ACC112 (cell line): Measurements from ENCODE around the gene UBASH3B.

Experiments
- H2AFZ ChIP-seq: fragments of 200-600 bp; sonication (generic); one replicate; pipeline ENCODE4 v1.6.0; 2017; ENCODE audit warnings: antibody characterized with exemption, low read length; ENCODE audit not compliant: unreplicated experiment
- H3K27ac ChIP-seq: fragments of 200-600 bp; sonication (generic); 2 replicates; pipeline ENCODE4 v1.5.1; 2014; ENCODE audit warnings: low read depth, mild to moderate bottlenecking, antibody characterized with exemption, low read length, moderate library complexity
- H3K27me3 ChIP-seq: fragments of 200-600 bp; sonication (generic); 2 replicates; pipeline ENCODE4 v1.6.1; 2014; ENCODE audit warnings: mild to moderate bottlenecking, antibody characterized with exemption, low read length, moderate library complexity, mixed read lengths; ENCODE audit not compliant: insufficient read depth
- H3K36me3 ChIP-seq: fragments of 200-600 bp; sonication (generic); 2 replicates; pipeline ENCODE4 v1.6.1; 2016; ENCODE audit warnings: mild to moderate bottlenecking, antibody characterized with exemption, low read length, moderate library complexity, mixed read lengths; ENCODE audit not compliant: insufficient read depth
- H3K4me1 ChIP-seq: fragments of 200-600 bp; sonication (generic); one replicate; pipeline ENCODE4 v1.6.1; 2016; ENCODE audit warnings: low read length, mixed read lengths; ENCODE audit not compliant: insufficient read depth, unreplicated experiment, control insufficient read depth
- H3K4me3 ChIP-seq: fragments of 200-600 bp; sonication (generic); 2 replicates; pipeline ENCODE4 v1.5.1; 2014; ENCODE audit warnings: mild to moderate bottlenecking, low read depth, low read length
- H3K79me2 ChIP-seq: fragments of 200-600 bp; sonication (generic); one replicate; pipeline ENCODE4 v1.6.0; 2016; ENCODE audit warnings: low read length; ENCODE audit not compliant: control insufficient read depth, unreplicated experiment, insufficient read depth

UBASH3B gene

DNA sequence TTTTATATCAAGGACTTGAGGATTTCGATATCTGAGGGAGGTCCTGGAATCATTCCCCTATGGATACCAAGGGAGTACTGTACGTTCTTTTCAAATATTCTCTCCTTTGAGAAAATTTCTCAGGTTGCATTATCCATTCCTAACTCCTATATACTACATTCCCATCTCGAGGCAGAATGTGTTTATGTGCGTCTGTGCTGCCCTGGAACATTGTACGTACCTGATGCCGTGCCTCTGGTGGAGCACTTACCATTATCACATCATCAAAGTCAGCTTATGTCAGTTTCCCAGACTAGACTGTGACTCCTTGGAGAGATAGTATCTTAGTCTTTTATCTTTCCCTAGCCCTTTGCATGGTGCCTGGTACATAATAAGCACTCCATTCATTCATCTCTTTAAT lies 21.7 kb downstream of the UBASH3B start:
- Histone ChIP-seq H3K27me3 (no peaks in the 10 kb centered on the region), H3K4me1 (peaks cover 28% of the 10 kb centered on the region), H3K36me3 (no peaks in the 10 kb centered on the region; the same call in 1 of the 2 replicates), H3K27ac (no peak overlapping the region), H3K79me2 (peaks cover 56% of the 10 kb centered on the region), H3K4me3 (no peak overlapping the region), H2AFZ (no peak overlapping the region)

GRCh38 chr11:122678406-122678805 lies 22.9 kb downstream of the UBASH3B start:
- no peaks in the 10 kb centered on the region for H3K36me3 ChIP-seq

DNA sequence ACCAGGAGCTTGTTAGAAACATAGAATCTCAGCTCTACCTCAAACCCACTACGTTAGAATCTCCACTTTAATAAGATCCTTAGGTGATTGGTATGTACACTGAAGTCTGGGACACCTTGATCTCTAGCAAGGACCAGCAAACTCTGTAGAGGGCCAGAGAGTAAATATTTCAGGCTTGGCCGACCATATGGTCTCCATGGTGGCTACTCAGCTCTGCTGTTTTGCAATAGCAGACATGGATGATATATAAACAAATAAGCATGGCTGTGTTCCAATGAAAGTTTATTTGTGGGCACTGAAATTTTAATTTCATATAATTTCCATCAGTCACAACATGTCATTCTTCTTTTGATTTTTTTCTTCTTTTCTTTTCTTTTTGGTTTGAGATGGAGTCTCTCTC lies 23.9 kb downstream of the UBASH3B start:
- H3K4me1 ChIP-seq, result peaks cover 16% of the 10 kb centered on the region
- no peak overlapping the region for H3K27ac ChIP-seq
- H3K4me3 ChIP-seq, result no peak overlapping the region
- no peaks in the 10 kb centered on the region for H3K36me3 ChIP-seq
- peaks cover 63% of the 10 kb centered on the region for H3K79me2 ChIP-seq
- H3K27me3 ChIP-seq, result no peaks in the 10 kb centered on the region
- no peak overlapping the region for H2AFZ ChIP-seq

More at GRCh38 chr11:122678406-122678805, 22.9 kb downstream of the UBASH3B start:
- H2AFZ ChIP-seq, result no peak overlapping the region
- H3K4me3 ChIP-seq, result no peak overlapping the region
- H3K4me1 ChIP-seq, result peaks cover 18% of the 10 kb centered on the region
- no peak overlapping the region for H3K27ac ChIP-seq
- H3K79me2 ChIP-seq, result peaks cover 58% of the 10 kb centered on the region
- H3K27me3 ChIP-seq, result no peaks in the 10 kb centered on the region

- Histone ChIP-seq H3K36me3 (no peaks in the 10 kb centered on the region), H2AFZ (no peak overlapping the region), H3K27ac (peak overlapping the region; percentile 11; the same call in 1 of the 2 replicates), H3K4me1 (peaks cover 16% of the 10 kb centered on the region), H3K4me3 (no peak overlapping the region), H3K79me2 (peaks cover 61% of the 10 kb centered on the region), H3K27me3 (no peaks in the 10 kb centered on the region)
These were observed 25.5 kb downstream of the UBASH3B start for GRCh38 chr11:122681070-122681469.

DNA sequence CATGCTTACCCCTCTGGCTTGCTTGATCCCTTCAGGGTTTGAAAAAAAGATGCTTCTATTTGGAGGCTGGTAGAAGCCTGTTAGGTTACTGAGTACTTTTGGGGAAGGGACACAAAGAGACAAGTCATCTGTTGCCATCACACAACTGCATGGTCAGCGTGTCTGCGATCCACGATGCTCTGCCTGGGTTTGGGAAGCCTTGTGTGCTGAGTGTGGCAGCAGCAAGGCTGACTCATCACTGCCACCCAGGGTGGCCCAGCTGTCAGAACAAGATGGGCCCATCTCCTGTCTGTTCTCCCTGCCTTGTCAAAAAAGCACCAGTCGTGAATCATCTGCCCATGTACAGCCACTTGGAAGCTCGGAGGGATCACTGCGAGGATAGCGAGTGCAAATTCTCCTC lies 26.2 kb downstream of the UBASH3B start:
- Histone ChIP-seq H3K4me3 (no peak overlapping the region), H3K79me2 (peaks cover 62% of the 10 kb centered on the region), H3K36me3 (no peaks in the 10 kb centered on the region), H3K27me3 (no peaks in the 10 kb centered on the region), H2AFZ (no peak overlapping the region), H3K4me1 (peaks cover 16% of the 10 kb centered on the region), H3K27ac (no peak overlapping the region)

DNA sequence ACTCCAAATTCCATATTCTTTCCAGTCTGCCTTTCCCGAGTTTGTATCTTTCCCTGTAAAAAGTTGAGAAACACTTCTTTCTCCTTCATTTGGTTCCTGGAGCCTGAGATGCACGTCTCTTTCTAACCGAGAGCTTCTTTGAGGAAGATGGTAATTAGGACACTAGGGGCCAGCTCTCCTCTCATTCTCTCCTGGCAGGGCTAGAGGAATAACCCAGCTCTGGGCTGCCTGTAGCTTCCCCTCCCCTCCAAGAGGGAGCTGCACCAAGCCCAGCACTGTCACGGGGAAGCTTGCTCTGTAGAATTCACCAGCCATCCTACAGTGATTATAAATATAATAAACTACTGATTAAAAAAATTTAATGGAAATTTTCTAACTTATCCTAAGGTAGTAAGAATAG lies 26.9 kb downstream of the UBASH3B start:
- peaks cover 16% of the 10 kb centered on the region for H3K4me1 ChIP-seq
- H2AFZ ChIP-seq, result no peak overlapping the region
- no peaks in the 10 kb centered on the region for H3K36me3 ChIP-seq
- H3K79me2 ChIP-seq, result peaks cover 62% of the 10 kb centered on the region
- no peaks in the 10 kb centered on the region for H3K27me3 ChIP-seq
- no peak overlapping the region for H3K4me3 ChIP-seq
- no peak overlapping the region for H3K27ac ChIP-seq

GRCh38 chr11:122685041-122685440 lies 29.5 kb downstream of the UBASH3B start:
- no peak overlapping the region for H3K27ac ChIP-seq
- peaks cover 55% of the 10 kb centered on the region for H3K79me2 ChIP-seq
- H3K4me1 ChIP-seq, result peaks cover 16% of the 10 kb centered on the region
- no peaks in the 10 kb centered on the region for H3K27me3 ChIP-seq
- no peaks in the 10 kb centered on the region for H3K36me3 ChIP-seq
- no peak overlapping the region for H2AFZ ChIP-seq
- H3K4me3 ChIP-seq, result no peak overlapping the region

DNA sequence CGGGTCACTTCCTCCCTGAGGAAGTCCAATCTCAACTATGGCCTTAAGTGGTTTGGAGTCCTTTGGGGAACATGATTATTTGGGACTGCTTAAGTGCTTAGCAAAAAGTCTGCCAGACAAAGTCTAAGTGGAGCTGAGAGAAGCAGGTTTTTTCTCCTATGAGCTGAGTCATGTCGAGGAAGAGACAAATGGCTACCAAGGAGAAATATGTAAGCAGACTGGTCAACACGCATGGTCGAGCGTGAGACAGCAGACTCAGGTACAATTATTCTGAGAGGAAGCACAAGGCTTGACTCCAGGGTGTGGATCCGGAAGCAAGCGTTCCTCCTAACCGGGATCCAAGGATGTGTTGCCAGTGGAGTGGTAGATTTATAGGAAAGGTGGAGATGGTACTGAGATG lies 30.6 kb downstream of the UBASH3B start:
- Histone ChIP-seq H3K4me1 (peaks cover 21% of the 10 kb centered on the region), H3K27me3 (no peaks in the 10 kb centered on the region), H3K36me3 (no peaks in the 10 kb centered on the region), H3K79me2 (peaks cover 64% of the 10 kb centered on the region), H3K4me3 (no peak overlapping the region), H2AFZ (no peak overlapping the region), H3K27ac (no peak overlapping the region; the same call in 1 of the 2 replicates)

DNA sequence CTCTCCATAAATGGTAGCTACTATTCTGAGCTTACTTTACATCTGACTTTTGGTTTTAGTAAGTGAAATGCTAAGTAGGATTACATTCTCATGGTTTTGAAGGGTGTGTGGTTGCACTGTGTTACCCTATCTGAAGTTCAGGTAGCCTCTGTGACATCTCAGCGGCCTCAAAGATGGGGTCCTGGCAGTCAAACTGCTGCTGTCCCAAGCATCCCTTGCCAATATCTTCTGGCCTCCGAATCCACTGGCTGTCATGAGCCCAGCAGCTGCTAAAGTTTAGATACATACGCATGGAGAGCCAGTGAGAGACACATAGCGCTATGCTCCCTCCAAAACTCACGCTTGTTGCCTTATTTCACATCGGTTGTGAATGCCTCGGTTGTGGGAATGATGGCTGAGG lies 34.9 kb downstream of the UBASH3B start:
- Histone ChIP-seq H3K4me3 (peak overlapping the region; percentile 80), H3K36me3 (no peaks in the 10 kb centered on the region), H3K27me3 (no peaks in the 10 kb centered on the region), H2AFZ (peak overlapping the region; percentile 98), H3K27ac (peak overlapping the region; percentile 80), H3K4me1 (peaks cover 18% of the 10 kb centered on the region), H3K79me2 (peaks cover 61% of the 10 kb centered on the region)

- H3K79me2 ChIP-seq, result peaks cover 59% of the 10 kb centered on the region
- H2AFZ ChIP-seq, result peak overlapping the region; percentile 98
- peak overlapping the region; percentile 80 for H3K27ac ChIP-seq
- peak overlapping the region; percentile 80 for H3K4me3 ChIP-seq
- H3K27me3 ChIP-seq, result no peaks in the 10 kb centered on the region
- H3K4me1 ChIP-seq, result peaks cover 18% of the 10 kb centered on the region
- no peaks in the 10 kb centered on the region for H3K36me3 ChIP-seq
These were observed 35.5 kb downstream of the UBASH3B start for GRCh38 chr11:122690801-122691548.

- peaks cover 18% of the 10 kb centered on the region for H3K4me1 ChIP-seq
- H3K4me3 ChIP-seq, result peak overlapping the region; percentile 80
- H3K36me3 ChIP-seq, result no peaks in the 10 kb centered on the region
- H3K79me2 ChIP-seq, result peaks cover 53% of the 10 kb centered on the region
- no peaks in the 10 kb centered on the region for H3K27me3 ChIP-seq
- H2AFZ ChIP-seq, result peak overlapping the region; percentile 98
- peak overlapping the region; percentile 80 for H3K27ac ChIP-seq
These were observed 36.1 kb downstream of the UBASH3B start for GRCh38 chr11:122691549-122692150.
